SK-N-SH (cell line): ENCODE results near the gene SLC25A25.

Source experiments
- ELF1 ChIP-seq: IDR thresholded peaks from 2 replicates; pipeline ENCODE4 v1.4.0; 2012
- EP300 ChIP-seq, 2 experiments: IDR thresholded peaks; 2 replicates each; pipeline versions ENCODE4 v1.4.0 to v1.6.1; 2012; ENCODE audit warnings: borderline replicate concordance in 1 of 2, low read depth in 1 of 2, low read length in 1 of 2
- GABPA ChIP-seq: IDR thresholded peaks from 2 replicates; pipeline ENCODE4 v1.4.0; 2012; ENCODE audit warnings: low read depth, mild to moderate bottlenecking
- SIN3A ChIP-seq: IDR thresholded peaks from 2 replicates; pipeline ENCODE4 v1.6.1; 2012; ENCODE audit warnings: low read depth, mild to moderate bottlenecking, low read length, moderate library complexity, borderline replicate concordance
- TF ChIP-seq, protein P1 (sequence below): fragments of 200-600 bp; sonication (generic); IDR thresholded peaks from 2 replicates; pipeline ENCODE4 v1.6.1; 2017; ENCODE audit warnings: antibody characterized with exemption, mild to moderate bottlenecking, moderate library complexity
- TF ChIP-seq, protein P2 (sequence below): IDR thresholded peaks from 2 replicates; pipeline ENCODE4 v1.4.0; 2012; ENCODE audit warnings: low read depth

DNA sequence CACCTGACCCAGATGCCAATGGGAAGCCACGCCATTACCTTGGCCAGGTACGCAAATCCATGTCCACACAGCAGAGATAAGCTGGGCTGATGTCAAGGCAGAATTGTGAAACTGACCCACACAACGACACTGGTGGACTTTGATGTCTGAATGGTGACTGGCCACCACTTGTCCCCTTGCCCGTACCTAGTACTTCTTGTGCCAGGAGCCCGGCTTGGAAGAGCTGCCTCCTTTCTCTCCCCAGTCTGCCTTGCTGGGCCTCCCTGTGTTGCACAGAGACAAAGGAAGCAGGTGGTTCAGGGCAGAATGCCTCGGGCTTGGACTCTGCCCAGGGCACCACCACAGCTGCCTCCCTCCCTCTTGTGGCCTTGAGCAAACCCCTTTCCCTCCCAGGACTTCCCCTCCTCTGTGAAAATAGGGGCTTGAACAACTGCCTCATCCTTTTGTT lies 36.2 kb downstream of the SLC25A25 start:
- TF ChIP-seq EP300 (IDR thresholded peaks at IDR 0.05; ENCODE audit: borderline replicate concordance in 1 of 2, low read depth in 1 of 2, low read length in 1 of 2) = no peak
- TF ChIP-seq, protein P1, sequence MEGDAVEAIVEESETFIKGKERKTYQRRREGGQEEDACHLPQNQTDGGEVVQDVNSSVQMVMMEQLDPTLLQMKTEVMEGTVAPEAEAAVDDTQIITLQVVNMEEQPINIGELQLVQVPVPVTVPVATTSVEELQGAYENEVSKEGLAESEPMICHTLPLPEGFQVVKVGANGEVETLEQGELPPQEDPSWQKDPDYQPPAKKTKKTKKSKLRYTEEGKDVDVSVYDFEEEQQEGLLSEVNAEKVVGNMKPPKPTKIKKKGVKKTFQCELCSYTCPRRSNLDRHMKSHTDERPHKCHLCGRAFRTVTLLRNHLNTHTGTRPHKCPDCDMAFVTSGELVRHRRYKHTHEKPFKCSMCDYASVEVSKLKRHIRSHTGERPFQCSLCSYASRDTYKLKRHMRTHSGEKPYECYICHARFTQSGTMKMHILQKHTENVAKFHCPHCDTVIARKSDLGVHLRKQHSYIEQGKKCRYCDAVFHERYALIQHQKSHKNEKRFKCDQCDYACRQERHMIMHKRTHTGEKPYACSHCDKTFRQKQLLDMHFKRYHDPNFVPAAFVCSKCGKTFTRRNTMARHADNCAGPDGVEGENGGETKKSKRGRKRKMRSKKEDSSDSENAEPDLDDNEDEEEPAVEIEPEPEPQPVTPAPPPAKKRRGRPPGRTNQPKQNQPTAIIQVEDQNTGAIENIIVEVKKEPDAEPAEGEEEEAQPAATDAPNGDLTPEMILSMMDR = no peak
- no peak for TF ChIP-seq ELF1
- TF ChIP-seq, protein P2, sequence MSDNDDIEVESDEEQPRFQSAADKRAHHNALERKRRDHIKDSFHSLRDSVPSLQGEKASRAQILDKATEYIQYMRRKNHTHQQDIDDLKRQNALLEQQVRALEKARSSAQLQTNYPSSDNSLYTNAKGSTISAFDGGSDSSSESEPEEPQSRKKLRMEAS = no peak
- TF ChIP-seq GABPA = no peak
- no peak for TF ChIP-seq SIN3A
